NOMO-1 (cell line): ENCODE measurements around the gene TRIM9.
"Not testable (repeated sequence)": the region's sequence is repeated elsewhere in the genome, so short reads cannot be mapped to it uniquely, and the experiment has no call there.

Source experiments
- DNase-seq, 2 experiments: peaks; one replicate each; lab custom pipeline; 2025; ENCODE audit not compliant: unreplicated experiment in 2 of 2; lab: John Stamatoyannopoulos, UW

Gene TRIM9

DNA sequence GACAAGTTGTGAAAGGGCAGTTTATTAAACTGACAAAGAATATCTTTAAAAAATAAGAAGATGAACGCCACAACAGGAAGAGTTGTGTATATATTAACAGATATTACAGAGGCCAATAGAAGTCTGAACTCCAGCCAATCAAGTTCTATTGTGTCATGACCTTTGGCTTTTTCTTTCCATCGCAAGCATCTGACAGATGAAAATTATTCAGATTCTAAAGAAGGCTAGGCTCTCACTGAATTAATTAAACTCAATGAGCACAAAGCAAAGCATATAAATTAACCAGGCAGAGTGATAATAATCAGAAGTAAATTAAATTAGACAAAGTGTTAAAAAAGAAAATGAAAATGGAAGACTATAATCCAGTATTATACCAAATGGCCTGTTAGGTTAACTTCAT is 88.6 kb downstream of the TRIM9 start:
- DNase-seq = no peak

DNA sequence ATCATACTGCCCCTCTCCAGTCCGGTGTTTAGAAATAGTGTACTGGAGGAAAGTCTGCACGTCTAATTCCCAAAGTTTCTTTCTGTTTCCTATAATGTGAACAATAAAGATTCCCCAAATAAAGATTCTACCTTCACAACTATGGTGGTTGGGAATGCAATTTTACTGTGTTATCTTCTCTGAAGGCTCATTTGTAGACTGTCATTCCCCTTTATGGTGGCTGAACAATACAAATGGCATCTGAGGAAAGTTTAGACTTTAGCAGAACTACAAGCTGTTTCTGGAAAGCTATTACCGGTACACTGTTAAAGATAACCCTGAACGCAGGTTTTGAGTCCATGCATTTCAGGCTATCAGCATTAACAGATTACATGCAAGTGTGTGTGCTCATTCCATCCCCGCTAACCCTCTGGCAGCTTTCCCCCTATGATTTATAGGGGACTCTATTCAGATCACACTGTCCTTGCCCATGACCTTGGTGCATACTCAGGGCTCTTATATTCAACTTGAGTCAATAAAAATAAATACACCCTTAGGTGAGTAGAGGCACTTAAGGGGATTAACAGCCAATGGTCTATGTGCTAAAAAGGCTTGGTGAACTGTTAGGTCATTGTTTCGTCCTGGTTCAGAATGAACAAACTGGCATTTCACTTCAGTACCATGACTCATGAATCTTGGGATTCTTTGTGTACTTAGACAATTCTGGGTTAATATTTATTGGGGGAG is 89.9 kb downstream of the TRIM9 start:
- no peak for DNase-seq

- DNase-seq = peak in 1 of 2 experiments; percentile 28
Measured at GRCh38 chr14:51004352-51004800, 90.5 kb downstream of the TRIM9 start.

GRCh38 chr14:51002406-51002999 is 92.4 kb downstream of the TRIM9 start:
- DNase-seq = no peak

GRCh38 chr14:51000566-51000965 is 94.3 kb downstream of the TRIM9 start:
- DNase-seq = no peak

DNA sequence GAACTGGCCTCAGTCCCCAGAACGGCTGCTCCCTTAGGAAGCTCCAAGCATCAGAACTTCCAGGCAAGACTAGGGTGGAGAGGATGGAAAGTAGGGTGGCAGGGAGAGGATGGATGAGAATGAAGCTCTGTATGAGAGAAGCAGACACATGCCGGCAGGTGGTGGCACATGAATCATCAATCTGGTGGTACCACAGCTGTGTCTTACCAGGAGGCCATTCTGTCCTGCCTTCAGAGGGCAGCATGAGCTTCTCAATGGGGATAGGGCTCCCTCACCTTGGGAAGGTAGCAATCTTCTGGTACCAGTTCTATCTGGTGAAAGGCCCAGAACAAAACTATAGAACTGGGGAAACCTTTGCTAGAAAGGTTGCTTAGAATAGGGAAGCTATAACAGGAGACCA is 95.2 kb downstream of the TRIM9 start:
- DNase-seq = no peak

DNA sequence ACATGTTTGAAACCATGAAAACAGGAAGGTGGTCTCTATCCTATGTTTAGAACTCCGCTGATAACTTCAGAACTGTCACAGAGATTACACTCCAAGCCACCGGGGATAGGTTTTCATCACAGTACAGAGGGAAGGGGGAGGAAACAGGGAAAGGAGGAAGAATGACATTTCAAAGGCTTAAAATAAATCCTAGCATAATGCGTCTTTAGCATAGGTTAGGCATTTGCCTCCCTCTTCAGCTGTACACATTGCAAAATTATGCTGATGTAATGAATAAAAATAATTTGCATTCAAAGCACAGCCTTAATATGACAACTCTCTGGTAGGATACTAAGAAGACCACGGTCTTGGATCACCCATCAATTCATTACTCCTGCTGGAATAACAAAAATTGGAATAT is 96.3 kb downstream of the TRIM9 start:
- DNase-seq = no peak

GRCh38 chr14:50997712-50998111 is 97.2 kb downstream of the TRIM9 start:
- DNase-seq = no peak

- not testable (repeated sequence) for DNase-seq
Measured at GRCh38 chr14:50994158-50994557, 100.7 kb downstream of the TRIM9 start.

GRCh38 chr14:50985859-50986331 is 109.0 kb downstream of the TRIM9 start:
- no peak for DNase-seq

GRCh38 chr14:50985124-50985858 is 109.6 kb downstream of the TRIM9 start:
- DNase-seq = no peak

DNA sequence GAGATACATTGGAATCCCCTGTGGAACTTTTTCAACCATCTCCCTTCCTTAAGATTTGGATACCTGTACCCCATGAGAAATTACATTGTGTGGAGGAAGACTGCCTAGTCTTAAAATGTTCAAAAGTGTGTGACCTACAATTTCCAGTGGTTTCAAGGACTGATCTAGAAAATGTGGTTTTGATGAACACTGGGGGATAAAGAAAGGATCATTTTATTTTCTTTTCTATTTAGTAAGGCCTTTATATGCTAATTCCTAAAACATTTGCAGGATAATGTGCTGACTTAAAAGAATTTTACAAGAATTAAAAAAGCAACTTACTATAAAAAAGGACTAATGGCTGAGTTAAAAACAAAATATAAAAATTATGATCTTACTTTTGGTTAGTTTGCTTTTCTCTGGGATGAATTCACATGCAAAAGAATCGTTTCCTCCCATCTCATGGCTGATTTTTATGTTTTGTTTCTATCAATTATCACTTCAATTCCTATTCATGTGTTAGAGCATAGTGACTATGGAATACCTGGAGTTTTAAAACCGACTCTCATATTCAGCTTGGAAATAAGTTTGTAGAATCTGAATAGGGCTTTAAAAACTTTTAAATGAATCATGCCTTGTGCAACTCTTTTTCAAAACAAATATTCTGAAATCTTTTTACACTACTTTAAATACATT is 110.7 kb downstream of the TRIM9 start:
- DNase-seq = no peak

GRCh38 chr14:50979941-50980850 is 114.7 kb downstream of the TRIM9 start:
- no peak for DNase-seq

DNA sequence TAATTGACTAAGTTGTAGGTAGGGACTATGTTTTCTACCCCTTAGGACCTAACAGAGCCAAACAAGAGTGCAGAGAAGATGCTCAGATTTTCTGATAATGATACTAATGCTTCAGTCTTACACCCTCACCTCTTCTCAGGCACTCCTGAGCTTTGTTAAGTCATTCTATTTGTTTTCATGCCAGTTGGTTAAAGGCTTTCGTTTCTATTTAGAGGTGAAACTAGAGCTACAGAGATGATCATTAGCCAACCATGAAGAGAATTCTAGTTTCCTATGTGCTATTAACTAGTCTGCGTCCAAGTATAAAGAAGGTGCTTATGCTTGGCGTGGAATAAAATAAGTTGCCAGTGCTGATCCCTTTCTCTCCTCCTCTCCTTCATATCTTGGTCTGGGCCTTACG is 116.0 kb downstream of the TRIM9 start:
- DNase-seq = no peak

- DNase-seq = no peak
Measured at GRCh38 chr14:50978529-50978871, 116.4 kb downstream of the TRIM9 start.

- DNase-seq = peak; percentile 53 to 77
Measured at GRCh38 chr14:50977863-50978528, 116.9 kb downstream of the TRIM9 start.

GRCh38 chr14:50974118-50974517 is 120.8 kb downstream of the TRIM9 start:
- no peak for DNase-seq

DNA sequence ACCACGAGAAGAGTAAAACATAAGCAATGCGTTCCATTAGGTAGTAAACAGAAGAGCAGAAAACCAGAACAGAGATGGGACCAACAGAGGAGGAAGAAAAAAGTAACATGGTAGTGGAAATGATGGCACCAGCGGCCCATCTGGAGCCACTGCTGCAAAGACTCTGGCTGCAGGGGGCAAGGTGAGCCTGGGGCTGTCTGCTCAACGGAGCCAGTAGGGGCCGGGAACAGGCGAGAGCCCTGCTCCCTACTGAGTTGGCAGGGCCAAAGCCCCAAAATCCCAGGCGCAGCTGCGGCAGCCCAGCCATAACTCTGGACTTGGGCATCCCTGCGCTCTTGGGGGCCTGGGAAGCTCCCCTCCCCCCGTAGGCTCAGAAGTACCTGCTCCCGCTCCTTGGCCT is 122.2 kb downstream of the TRIM9 start:
- DNase-seq = no peak

DNA sequence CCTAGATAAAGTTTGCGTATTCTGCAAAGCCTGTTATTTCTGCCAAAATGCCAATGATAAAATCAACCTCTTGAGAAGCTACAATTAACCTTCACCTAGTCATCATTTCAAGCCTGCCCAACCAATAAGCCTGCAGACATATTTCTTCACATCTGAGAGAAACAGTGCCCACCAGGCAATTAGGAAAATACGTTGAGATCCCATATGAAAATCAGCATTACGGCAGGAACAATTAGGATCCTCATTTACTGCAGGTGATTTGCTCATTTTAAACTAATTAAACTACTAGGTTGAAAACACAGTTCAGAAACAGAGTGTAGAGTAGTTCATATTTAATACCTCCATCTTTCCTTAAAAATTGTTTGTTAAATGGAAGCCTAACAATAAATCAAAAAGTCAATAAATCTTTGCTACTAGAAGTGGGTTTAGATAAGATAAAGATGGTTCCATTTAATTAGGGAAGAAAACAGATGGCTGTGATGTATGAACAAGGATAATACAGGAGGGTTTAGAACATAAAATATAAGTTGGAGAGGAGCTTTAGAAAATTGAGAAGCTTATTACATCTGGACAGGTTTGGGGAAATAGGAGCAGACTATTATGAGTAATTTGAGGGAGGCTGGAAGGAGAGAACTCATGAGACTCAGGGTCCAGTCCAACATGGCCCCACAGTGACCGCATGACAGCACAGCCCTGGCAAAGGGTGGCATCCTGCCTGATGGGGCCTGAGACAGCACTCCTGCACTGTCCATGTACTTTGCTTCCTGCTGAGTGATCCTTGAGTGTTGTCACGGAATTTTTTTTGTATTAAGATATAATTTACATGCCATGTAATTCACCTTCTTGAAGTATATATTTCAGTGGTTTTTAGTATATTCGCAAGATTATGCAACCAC is 123.8 kb downstream of the TRIM9 start:
- DNase-seq = no peak
